Psoas muscle (tissue), 8 donors: Measurements from ENCODE around the gene ST3GAL5. TPM values are rescaled to one million over a fixed set of nuclear protein-coding genes. Genes with fewer than 3 reads are reported as not detected.

Source experiments
- ATAC-seq, 4 donors: fragments of 200-7000 bp; cut with Tn5 transposase; one replicate each; pipeline ENCODE4 v1.9.1; 2020; ENCODE audit warnings: moderate library complexity in 3 of 4, mild to moderate bottlenecking in 2 of 4
- DNase-seq, 2 donors: peaks; one replicate each; pipeline ENCODE4 v3.0.0-alpha.2; 2020
- H3K27ac ChIP-seq: fragments of 200-600 bp; one replicate; pipeline ENCODE4 v1.8.0; 2022
- H3K27me3 ChIP-seq, 3 donors: fragments of 200-600 bp in 1 of 3; one replicate each; pipeline versions ENCODE4 v1.6.1 to v1.8.0; 2013 to 2022; ENCODE audit warnings: low read length in 2 of 3, mild to moderate bottlenecking in 2 of 3, moderate library complexity in 1 of 3; ENCODE audit not compliant: insufficient read depth in 3 of 3
- H3K36me3 ChIP-seq, 2 donors: fragments of 200-600 bp in 1 of 2; one replicate each; pipeline versions ENCODE4 v1.6.1 to v1.8.0; 2013 to 2022; ENCODE audit warnings: low read depth in 1 of 2, mild to moderate bottlenecking in 1 of 2, moderate library complexity in 1 of 2; ENCODE audit not compliant: insufficient read depth in 1 of 2
- H3K4me1 ChIP-seq: fragments of 200-600 bp; one replicate; pipeline ENCODE4 v1.8.0; 2022
- H3K4me3 ChIP-seq: fragments of 200-600 bp; one replicate; pipeline ENCODE4 v1.8.0; 2022; ENCODE audit warnings: mild to moderate bottlenecking
- H3K9me3 ChIP-seq: fragments of 200-600 bp; one replicate; pipeline ENCODE4 v1.8.0; 2022
- WGBS, 3 donors: extraction: QIAGEN DNeasy Blood & Tissue Kit; methylation state at CpG; one replicate each; pipeline versions ENCODE4 v1.1.6 to v1.1.7; 2013; 5-methylcytosine and 5-hydroxymethylcytosine counted together
- intact Hi-C, 2 donors: fragments of 100-400 bp; cut with DNase I; formaldehyde crosslinking; loops; one replicate each; pipeline versions ENCODE4 v1.11.0 to v1.14.2; 2022
- long read RNA-seq, 2 donors: library from polyadenylated mRNA; unstranded; transcript quantifications; one replicate each; pipeline ENCODE4 v2.0.0, GENCODE V29; 2021
- polyA plus RNA-seq, 3 donors: library from polyadenylated mRNA; stranded (reverse); fragments of 200-250 nt; gene quantifications; one replicate each; pipeline ENCODE4 v1.2.3, GENCODE V29; 2013
- total RNA-seq, 4 donors: library from RNA; stranded (reverse); fragmentation: NEBNext Ultra II Directional in 2 of 4; extraction: Animal tissue kit (Norgen Biotek cat#: 25700) in 2 of 4; gene quantifications; one replicate each; pipeline versions ENCODE4 v1.2.1 to v1.2.4, GENCODE V29; 2021 to 2023
- TF ChIP-seq, protein P1 (sequence below): fragments of 200-600 bp; IDR thresholded peaks from one replicate; pipeline ENCODE4 v1.8.0; 2022; ENCODE audit warnings: antibody characterized with exemption
- donor health status: healthy with polysubstance abuse.
- donor health status: DM: no; HTN: no; CAD: no; lungs with moderate emphysema.
- donor health status: Bipolar disorder and iron deficiency.
- donor health status: healthy.
- donor health status: DM: yes; HTN: yes; CAD: no.
- donor health status: DM: no; HTN: no; CAD: no.
- donor health status: DM: no; HTN: no; CAD: no.
- donor health status: DM: yes; HTN: yes; CAD: no.

The ST3GAL5 gene
- total RNA-seq (10 to 100 TPM in 3 of 4 donors, 1 to 10 TPM in 1; 7.9 to 19.5 (median 12.4) TPM), polyA plus RNA-seq (10 to 100 TPM; 14.6 to 35.6 (median 15.3) TPM)
- long read RNA-seq, donor 1, full-length matches to known transcripts: 8 of 13 reads
- long read RNA-seq, donor 1, partial matches to known transcripts: 2 of 13 reads
- long read RNA-seq, donor 1, other reads (novel, unspliced or antisense): 3 of 13 reads
- long read RNA-seq, donor 2, full-length matches to known transcripts: 21 of 24 reads
- long read RNA-seq, donor 2, partial matches to known transcripts: 2 of 24 reads
- long read RNA-seq, donor 2, other reads (novel, unspliced or antisense): 1 of 24 reads

DNA sequence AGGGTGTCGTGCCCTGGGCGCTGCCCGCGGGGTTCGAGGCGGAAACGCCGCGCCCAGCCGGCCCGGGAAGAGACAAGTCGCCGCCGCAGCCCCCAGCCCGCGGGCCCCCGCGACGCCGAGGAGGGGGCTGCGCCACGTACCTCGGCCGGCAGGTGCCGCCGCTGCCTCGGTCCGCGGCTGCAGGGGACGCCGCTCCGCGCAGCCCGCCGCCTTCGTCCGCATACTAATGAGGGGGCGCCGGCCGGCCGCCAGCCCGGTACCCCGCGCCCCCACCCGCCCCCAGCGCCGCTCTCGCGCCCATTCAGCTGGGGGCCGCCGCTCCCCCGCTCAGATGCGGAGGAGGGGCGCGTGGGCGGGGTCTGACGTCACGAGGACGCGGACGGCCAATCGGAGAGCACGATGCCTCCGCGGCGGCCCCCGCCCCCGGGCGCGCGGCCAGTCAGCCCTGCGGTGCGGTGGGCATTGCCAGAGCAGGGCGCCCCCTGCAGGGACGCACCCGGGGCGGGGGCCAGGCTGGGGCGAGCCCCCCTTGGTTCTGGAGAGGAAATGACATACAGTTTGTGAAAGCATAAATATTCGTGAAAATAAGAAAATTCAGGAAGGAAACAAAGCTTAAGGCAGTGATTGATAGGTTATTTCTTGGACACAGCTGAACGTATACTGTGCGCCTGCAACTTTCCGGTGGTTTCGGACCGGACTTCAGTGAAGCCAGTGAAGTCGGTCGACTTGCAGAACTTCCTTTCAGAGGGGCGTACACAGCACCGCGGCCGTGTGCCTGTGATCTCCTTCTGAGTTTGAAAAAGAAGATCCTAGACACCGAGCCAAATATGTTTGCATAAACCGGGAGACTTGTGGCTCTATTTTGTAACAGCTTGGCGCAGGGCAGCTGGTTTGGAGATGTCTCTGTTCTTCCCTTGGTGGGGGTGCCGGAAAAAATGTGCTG, at the start of gene ST3GAL5:
ST3GAL5 (minus strand) TSS at position 307 of the 943 bp plus-strand sequence; CDS start at position 222, 85 bp downstream.
- H3K27me3 ChIP-seq: no peaks in the 10 kb centered on the region
- WGBS, 3 donors: 0 to 1% (median 0%) methylated on average over 51 to 94 of the region's 94 CpGs
- no peaks in the 10 kb centered on the region for H3K9me3 ChIP-seq
- DNase-seq: peak; percentile 92 to 96
- H3K4me1 ChIP-seq: peaks cover 32% of the 10 kb centered on the region
- intact Hi-C loops: loop anchor here (2.0 to 5.0 kb wide), 4 partner anchors 62 to 192 kb away; no protein-coding TSS in a partner anchor
- H3K36me3 ChIP-seq: no peaks in the 10 kb centered on the region
- ATAC-seq: peak; percentile 80 to 88 (median 86)
- H3K27ac ChIP-seq: peak within 1 kb of the TSS; percentile 96
- peak within 1 kb of the TSS; percentile 77 for H3K4me3 ChIP-seq
- TF ChIP-seq, protein P1, sequence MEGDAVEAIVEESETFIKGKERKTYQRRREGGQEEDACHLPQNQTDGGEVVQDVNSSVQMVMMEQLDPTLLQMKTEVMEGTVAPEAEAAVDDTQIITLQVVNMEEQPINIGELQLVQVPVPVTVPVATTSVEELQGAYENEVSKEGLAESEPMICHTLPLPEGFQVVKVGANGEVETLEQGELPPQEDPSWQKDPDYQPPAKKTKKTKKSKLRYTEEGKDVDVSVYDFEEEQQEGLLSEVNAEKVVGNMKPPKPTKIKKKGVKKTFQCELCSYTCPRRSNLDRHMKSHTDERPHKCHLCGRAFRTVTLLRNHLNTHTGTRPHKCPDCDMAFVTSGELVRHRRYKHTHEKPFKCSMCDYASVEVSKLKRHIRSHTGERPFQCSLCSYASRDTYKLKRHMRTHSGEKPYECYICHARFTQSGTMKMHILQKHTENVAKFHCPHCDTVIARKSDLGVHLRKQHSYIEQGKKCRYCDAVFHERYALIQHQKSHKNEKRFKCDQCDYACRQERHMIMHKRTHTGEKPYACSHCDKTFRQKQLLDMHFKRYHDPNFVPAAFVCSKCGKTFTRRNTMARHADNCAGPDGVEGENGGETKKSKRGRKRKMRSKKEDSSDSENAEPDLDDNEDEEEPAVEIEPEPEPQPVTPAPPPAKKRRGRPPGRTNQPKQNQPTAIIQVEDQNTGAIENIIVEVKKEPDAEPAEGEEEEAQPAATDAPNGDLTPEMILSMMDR: peak; percentile 61

DNA sequence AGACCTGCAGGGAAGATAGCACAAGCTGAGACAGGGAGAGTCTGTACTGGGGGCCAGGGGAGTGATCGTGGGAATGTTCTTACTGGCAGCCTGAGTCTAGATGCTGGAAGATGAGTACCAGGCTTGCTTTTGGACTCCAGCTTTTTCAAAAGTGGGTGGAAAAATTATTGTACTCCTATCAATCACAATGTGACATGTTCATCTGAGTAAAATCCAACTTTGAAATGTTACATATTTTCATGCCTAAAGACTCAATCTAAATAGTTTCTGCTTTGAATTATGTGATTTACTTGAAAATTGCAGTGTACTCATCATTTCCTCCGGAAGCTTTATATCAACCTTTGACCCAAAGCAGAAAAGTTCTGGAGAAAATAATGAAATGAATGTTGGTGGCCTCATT, 49.7 kb upstream of the ST3GAL5 start:
- intact Hi-C loops: no loop called here
- no peaks in the 10 kb centered on the region for H3K27me3 ChIP-seq
- no peak overlapping the region for H3K27ac ChIP-seq
- DNase-seq: no peak
- H3K9me3 ChIP-seq: no peaks in the 10 kb centered on the region
- H3K36me3 ChIP-seq: no peaks in the 10 kb centered on the region
- no peak overlapping the region for H3K4me3 ChIP-seq
- ATAC-seq: no peak
- TF ChIP-seq, protein P1: no peak
- H3K4me1 ChIP-seq: peaks cover 8% of the 10 kb centered on the region
- whole genome bisulfite sequencing, 3 donors: 83 to 89% (median 84%) methylated on average over 2 of the region's 2 CpGs

- intact Hi-C loops: no loop called here
- no peaks in the 10 kb centered on the region for H3K9me3 ChIP-seq
These were observed 48.3 kb upstream of the ST3GAL5 start for GRCh38 chr2:85937069-85937439.

GRCh38 chr2:85936421-85937068, 47.8 kb upstream of the ST3GAL5 start:
- no peak for DNase-seq
- TF ChIP-seq, protein P1: no peak
- intact Hi-C loops: no loop called here

More at GRCh38 chr2:85937069-85937439, 48.3 kb upstream of the ST3GAL5 start:
- TF ChIP-seq, protein P1: no peak
- Histone ChIP-seq H3K4me3 (no peak overlapping the region), H3K4me1 (peaks cover 8% of the 10 kb centered on the region), H3K27ac (no peak overlapping the region), H3K36me3 (no peaks in the 10 kb centered on the region), H3K27me3 (no peaks in the 10 kb centered on the region)
- no peak for DNase-seq
- ATAC-seq: no peak
- 94 to 97% (median 96%) methylated on average over 5 of the region's 5 CpGs for WGBS, 3 donors

More at GRCh38 chr2:85936421-85937068, 47.8 kb upstream of the ST3GAL5 start:
- peak in 3 of 4 donors; percentile 26 to 36 (median 33) for ATAC-seq
- H3K4me3 ChIP-seq: no peak overlapping the region
- peaks cover 8% of the 10 kb centered on the region for H3K4me1 ChIP-seq
- WGBS, 3 donors: 92 to 94% (median 93%) methylated on average over 22 of the region's 22 CpGs
- no peaks in the 10 kb centered on the region for H3K36me3 ChIP-seq
- no peaks in the 10 kb centered on the region for H3K27me3 ChIP-seq
- no peaks in the 10 kb centered on the region for H3K9me3 ChIP-seq
- no peak overlapping the region for H3K27ac ChIP-seq
